CD4-positive, alpha-beta T cell treated with Interleukin-15 for 4 hours (primary cell): ENCODE data around the gene LRTM2.
A peak's percentile ranks its signal among the peaks of the same experiment; 100 is the strongest.
"Not testable (repeated sequence)": the region's sequence is repeated elsewhere in the genome, so short reads cannot be mapped to it uniquely, and the experiment has no call there.

Experiments used
- DNase-seq: peaks from one replicate; pipeline ENCODE4 v3.0.0-alpha.2; 2020; ENCODE audit warnings: low spot score

Gene LRTM2

DNA sequence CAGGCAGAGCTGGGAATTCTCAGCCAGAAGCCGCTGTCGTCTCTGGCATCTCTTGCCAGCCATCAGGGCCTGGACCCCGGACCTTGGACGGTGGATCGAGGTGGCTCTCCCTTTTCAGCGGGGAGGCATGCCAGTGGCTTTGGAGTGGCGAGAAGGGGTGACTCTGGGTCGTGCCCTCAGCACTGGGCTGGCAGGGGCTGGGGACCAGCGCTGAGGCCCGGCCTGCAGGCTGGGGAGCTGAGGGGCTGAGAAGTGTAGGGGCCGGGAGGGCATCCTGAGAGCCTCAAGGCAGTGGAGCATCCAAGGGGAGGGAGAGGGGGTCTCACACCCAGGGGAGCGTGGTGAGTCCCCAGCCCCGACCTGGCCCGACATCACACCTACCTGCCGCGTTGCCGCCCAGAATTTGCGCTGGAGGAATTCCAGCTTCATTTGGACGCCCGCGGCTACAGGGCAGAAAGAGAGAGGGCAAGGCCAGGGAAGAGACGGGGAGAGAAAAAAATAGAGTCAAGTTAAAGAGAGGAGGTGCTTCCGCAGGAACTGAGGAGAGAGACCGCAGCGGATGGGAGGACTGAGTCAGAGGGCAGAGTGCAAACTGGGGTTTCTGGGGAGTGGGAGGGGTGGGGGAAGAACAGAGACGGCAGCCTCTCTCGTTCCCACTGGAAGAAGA is 9.0 kb upstream of the LRTM2 start:
- peak; percentile 31 for DNase-seq

DNA sequence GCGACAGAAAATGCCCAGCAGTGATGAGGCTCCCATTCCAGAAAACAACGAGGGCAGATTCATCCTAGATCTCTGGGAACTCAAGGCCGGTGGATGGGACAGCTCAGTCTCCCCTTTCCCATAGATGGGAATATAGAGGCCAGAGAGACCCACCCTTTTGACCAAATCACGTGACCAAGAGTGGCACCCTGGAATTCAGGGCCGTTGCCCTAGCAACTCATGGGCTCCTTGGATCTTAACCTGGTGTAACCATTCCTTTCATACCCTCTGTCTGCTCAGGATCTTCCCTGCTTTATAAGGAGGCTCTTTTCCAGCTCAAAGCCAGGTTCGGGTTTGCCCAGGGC is 8.4 kb upstream of the LRTM2 start:
- DNase-seq = no peak

DNA sequence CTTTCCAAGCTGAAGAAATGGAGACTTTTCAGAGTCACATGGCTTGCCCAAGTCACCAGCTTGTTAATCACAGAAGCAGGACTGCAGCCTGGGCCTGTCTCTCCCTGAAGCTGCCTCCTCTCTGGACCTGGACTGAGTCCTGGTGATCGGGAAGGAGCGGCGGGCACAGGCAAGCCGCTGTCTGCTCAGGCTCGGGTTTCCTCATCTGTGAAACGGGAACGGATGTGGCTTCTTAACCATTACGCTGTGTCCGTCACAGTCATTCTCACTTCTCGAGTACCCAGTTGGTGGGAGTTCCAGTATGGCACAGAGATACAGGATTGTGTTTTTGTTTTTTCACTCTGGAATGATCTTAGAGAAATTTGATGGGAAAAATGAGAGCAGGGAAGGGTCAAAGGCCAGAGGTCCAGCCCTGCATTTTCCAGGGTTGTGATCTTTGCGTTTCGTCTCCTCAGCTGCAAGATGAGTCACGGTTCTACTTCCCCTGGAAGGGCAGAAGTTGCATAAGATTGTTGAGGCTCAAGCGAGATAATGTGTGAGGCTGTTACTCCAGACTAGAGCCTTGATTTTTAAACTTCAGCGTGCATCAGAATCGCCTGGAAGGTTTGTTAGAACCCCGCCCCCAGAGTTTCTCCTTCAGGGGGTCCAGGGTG is 7.6 kb upstream of the LRTM2 start:
- no peak for DNase-seq

GRCh38 chr12:1814266-1814665 is 6.1 kb upstream of the LRTM2 start:
- DNase-seq = no peak

DNA sequence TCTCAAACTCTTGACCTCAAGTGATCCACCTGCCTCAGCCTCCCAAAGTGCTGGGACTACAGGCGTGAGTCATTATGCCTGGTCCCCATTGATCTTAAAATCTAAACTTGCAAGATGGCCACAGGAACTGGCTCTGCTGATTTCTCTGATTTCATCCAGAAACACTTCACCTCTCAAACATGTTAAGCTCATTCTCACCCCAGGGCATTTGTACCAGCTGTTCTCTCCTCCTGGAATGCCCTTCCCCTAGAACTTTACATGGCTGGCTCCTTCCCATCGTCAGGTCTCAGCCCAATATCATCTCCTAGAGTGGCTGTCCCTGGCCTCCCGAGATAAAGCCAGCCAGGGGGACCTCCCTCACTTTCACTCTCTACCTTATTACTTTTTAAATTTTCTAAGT is 5.3 kb upstream of the LRTM2 start:
- DNase-seq = no peak

DNA sequence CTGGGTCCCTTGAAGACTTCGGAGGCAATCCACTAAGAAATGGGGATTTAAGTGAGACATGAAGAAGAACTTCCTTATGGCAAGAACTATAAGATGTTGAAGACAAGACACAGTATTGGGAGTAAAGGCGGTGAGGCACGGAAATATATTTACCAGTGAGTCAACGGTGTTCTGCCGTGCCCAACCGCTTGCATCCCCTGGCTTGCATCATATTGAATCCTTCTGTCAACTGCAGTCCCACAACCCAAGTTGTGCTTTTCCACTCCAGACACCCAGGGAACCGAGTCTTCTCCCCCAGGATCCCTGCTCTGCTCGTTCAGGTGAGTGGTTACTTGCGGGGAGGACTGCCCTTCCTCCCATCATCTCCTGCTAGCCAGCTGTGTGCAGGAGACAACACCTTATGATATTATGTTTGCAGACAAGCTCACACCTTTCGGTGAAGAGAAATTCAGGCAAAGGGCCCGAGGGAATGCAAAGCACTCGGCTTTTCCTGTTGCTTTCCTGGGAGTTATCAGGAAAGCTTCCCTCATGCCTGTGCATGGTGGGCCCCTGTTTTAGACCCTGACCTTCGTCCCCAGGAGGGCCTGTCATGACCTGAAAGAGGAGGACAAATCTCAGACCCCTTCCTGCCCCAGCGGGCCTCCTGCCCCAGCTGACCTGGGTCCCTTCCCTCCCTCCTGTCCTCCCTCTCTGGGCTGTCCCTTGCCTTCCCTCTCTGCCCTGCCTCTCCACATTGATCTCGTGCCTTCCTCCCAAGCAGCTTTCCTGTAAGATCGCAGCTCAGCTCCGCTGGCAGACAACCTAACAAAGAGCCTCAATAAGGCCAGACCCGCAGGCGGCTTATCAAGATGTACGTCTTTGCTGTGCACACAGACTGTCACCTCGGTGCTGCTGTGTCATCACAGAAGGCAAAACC is 4.3 kb upstream of the LRTM2 start:
- no peak for DNase-seq

DNA sequence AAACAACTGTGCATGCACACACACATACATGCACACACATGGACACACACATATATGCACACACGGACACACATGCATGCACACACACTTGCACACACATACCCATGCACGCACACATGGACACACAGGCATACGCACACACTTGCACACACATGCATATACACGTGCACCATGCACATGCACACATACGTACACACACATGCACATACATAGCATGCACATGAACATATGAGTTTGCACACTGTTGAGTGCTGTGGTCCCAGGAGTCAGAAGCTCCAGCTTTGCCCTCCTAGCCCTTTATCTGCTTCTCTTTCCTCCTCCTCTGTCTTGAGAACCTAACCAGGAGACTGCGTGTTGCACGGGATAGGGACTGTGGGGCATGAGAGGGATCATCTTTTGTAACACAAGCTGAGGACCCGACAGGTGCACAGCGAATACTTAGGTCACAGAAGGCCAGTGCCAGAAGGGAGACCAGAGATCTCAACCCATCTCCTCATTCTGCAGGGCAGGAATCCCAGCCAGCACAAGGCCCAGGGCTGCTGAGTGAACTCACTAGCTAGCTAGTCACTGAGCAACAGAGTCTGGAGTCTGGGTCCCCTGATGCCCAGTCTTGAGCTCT is 3.5 kb upstream of the LRTM2 start:
- no peak for DNase-seq

- DNase-seq = not testable (repeated sequence)
These were observed 2.4 kb upstream of the LRTM2 start for GRCh38 chr12:1817928-1818327.

- DNase-seq = no peak
These were observed 1.3 kb upstream of the LRTM2 start for GRCh38 chr12:1819050-1819449.

DNA sequence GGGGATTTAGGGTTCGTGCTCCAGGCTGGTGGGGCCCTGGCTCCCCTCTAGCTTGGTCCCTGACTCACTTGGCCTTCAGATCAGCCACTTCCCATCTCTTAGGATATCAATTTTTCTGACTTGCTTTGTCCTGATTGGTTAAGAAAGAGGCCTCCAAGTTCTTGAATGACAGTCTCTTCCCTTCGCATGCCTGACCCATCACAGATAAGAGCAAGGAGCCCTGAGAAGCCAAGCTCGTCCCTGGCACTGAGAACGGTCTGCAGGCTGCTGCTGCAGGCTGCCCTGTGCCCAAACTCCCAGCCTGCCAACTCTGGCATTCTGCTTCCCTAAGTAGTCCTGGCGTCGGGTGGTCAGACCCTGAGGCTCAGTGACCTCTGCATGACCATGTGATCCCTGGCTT is 794 bp upstream of the LRTM2 start:
- no peak for DNase-seq

- no peak for DNase-seq
These were observed 529 bp downstream of the LRTM2 start for GRCh38 chr12:1820896-1821291.

DNA sequence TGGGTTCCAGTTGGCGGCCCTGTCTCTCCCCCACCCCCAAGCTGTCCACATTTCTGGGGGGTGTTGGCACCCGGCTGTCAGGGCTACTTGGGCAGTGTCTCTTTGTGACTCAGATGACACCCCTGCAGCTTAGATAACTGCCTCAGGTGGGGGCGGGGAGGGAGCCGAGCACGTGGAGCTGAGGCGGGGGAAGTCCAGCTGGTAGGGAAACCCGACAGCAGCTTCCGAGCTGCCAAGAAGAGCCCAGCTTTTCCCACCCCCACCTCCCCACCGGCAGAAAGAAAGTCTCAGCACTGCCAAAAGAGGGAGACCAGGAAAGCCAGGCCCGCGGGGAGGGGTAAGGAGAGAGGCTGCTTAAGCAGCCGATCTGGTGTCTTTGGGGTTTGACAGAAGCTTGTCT is 1.4 kb downstream of the LRTM2 start:
- DNase-seq = no peak

DNA sequence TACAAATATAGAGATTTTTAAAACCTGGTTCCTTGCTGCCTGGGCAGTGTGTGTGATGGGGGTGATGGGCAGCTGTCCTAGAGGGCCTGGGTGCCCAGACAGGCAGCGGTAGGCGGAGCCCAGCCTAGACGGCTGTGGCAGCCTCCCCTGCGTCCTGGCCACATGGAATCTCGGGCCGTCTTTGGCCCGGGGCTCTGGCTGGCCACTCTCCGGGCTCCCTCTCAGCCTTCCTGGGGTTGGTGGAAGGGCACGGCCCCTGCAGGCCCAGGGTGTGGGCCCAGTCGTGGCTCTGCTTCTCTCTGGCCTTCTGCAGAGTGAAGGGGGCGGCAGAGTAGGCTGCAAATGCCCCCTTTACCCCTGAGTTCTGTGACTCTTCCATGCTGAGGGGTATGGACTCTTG is 2.3 kb downstream of the LRTM2 start:
- no peak for DNase-seq

DNA sequence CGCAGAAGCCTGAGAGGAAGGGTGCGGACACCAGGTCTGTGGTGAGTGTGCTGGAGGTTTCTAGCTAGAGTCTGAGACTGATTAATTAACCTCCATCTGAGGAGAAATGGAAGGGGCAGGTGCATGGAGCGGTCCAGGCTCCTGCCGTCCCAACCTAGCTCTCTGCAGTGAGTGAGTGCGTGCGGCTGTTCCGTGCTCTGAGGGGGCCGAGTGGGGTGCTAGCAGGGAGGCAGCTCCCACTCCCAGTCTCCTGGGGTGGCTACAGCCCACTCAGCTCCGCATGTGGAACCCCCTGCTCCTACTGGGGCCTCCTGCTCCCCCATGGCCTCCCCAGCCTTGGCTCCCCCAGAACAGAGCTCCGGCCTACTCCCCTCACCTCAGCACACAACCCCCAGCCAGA is 2.9 kb downstream of the LRTM2 start:
- no peak for DNase-seq

GRCh38 chr12:1825382-1826102 is 5.2 kb downstream of the LRTM2 start:
- DNase-seq = no peak

DNA sequence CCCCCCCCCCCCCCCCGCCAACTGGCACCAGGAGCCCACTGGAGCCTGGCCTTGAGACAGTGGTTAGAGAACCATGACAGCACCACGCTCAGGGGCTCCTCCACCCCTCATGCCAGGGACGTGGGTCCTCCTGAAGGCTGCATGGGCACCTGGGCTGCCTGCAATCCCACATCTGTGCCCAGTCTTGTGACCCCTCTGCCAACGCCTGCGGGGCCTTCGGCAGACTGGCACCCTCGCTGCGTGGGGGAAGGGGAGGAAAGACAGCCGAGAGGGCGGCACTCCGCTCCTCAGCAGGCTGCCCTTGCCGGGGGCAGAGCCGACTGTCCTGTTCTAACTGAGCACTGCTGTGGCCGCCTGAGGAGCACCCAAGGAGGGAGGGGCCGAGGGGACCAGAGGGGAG is 6.0 kb downstream of the LRTM2 start:
- no peak for DNase-seq

GRCh38 chr12:1826867-1827705 is 6.7 kb downstream of the LRTM2 start:
- DNase-seq = no peak

GRCh38 chr12:1827826-1828805 is 7.8 kb downstream of the LRTM2 start:
- no peak for DNase-seq

GRCh38 chr12:1828856-1829255 is 8.5 kb downstream of the LRTM2 start:
- no peak for DNase-seq
